Activated CD4-positive, alpha-beta T cell treated with anti-CD3 and anti-CD28 coated beads, Interleukin-2, amount 10 ng/mL, durations not matched to agents 7 days and 5 days (primary cell): ENCODE measurements around the gene EFNB2. TPM values are rescaled to one million over a fixed set of nuclear protein-coding genes. Genes with fewer than 3 reads are reported as not detected.

Experiments used
- CTCF ChIA-PET: fragments of 350-600 bp; sonication (Branson Sonifier 250); formaldehyde crosslinking; loops from one replicate; lab custom pipeline; 2021; ENCODE audit warnings: antibody characterized with exemption; lab: Charles Lee
- POLR2A ChIA-PET: fragments of 350-600 bp; sonication (Branson Sonifier 250); formaldehyde crosslinking; loops from one replicate; lab custom pipeline; 2021; ENCODE audit warnings: antibody characterized with exemption; lab: Charles Lee
- DNase-seq: peaks from one replicate; pipeline ENCODE4 v3.0.0-alpha.2; 2020
- H3K27ac Mint-ChIP-seq: one replicate; pipeline ENCODE4 v1.8.0; 2021; ENCODE audit warnings: mild to moderate bottlenecking, moderate library complexity, mixed read lengths
- H3K27me3 Mint-ChIP-seq: one replicate; pipeline ENCODE4 v1.8.0; 2021; ENCODE audit warnings: mixed read lengths
- H3K36me3 Mint-ChIP-seq: one replicate; pipeline ENCODE4 v1.8.0; 2021; ENCODE audit warnings: low read depth, mixed read lengths
- H3K4me1 Mint-ChIP-seq: one replicate; pipeline ENCODE4 v1.8.0; 2021; ENCODE audit warnings: mixed read lengths
- H3K4me3 Mint-ChIP-seq: one replicate; pipeline ENCODE4 v1.8.0; 2021; ENCODE audit warnings: mild to moderate bottlenecking, moderate library complexity, mixed read lengths
- H3K9me3 Mint-ChIP-seq: one replicate; pipeline ENCODE4 v1.8.0; 2021; ENCODE audit warnings: mixed read lengths
- total RNA-seq, 2 experiments: library from RNA; stranded (reverse); gene quantifications; one replicate each; pipeline ENCODE4 v1.2.3, GENCODE V29; 2021

Gene EFNB2
- total RNA-seq, 2 experiments from 2014 or later = 0.04 to 0.10 TPM

DNA sequence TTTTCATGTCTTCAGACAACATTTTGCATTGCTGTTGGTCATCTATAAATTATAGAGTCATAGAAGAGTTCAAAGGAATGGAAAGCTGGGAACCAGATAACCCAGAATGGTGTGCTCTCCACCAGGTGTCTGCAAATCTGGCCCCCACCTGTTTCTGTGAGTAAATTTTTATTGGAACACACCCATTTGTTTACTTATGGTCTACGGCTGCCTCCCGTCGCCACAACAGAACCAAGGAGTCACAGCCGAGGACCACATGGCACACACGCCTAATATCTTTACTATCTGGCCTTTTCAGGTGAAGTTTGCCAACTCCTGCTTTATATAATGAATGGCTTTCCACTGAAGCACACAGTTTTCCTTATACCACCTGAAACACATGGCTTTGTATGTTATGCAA is 58.2 kb downstream of the EFNB2 start:
- no peak for DNase-seq
- no peak overlapping the region for H3K4me3 Mint-ChIP-seq
- no peaks in the 10 kb centered on the region for H3K9me3 Mint-ChIP-seq
- H3K4me1 Mint-ChIP-seq = no peaks in the 10 kb centered on the region
- no peaks in the 10 kb centered on the region for H3K36me3 Mint-ChIP-seq
- POLR2A ChIA-PET = no interaction called here
- no peak overlapping the region for H3K27ac Mint-ChIP-seq
- peaks cover 7% of the 10 kb centered on the region for H3K27me3 Mint-ChIP-seq
- CTCF ChIA-PET = no interaction called here

DNA sequence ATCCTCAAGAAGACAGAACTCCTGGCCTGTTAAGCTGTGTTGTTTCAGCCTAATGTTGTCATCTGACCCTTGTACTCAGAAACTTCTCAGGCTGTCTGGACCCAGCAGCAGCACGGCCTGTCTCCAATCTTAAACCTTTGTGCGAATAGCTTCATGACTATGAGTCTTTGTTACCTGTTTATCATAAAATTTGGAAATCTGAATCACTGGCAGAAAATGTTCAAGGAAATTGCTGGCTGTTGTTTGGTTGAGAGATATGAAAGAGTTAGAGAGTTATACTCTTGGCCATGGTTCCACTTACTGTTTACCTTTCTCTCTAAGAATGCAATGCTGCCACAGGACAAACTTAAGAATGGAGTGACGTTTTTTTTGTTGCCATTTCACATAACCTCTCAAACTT is 59.6 kb downstream of the EFNB2 start:
- Mint-ChIP-seq H3K27ac (no peak overlapping the region), H3K27me3 (peaks cover 2% of the 10 kb centered on the region), H3K9me3 (no peaks in the 10 kb centered on the region), H3K36me3 (no peaks in the 10 kb centered on the region), H3K4me1 (no peaks in the 10 kb centered on the region), H3K4me3 (no peak overlapping the region)
- POLR2A ChIA-PET = no interaction called here
- DNase-seq = no peak
- CTCF ChIA-PET = no interaction called here

DNA sequence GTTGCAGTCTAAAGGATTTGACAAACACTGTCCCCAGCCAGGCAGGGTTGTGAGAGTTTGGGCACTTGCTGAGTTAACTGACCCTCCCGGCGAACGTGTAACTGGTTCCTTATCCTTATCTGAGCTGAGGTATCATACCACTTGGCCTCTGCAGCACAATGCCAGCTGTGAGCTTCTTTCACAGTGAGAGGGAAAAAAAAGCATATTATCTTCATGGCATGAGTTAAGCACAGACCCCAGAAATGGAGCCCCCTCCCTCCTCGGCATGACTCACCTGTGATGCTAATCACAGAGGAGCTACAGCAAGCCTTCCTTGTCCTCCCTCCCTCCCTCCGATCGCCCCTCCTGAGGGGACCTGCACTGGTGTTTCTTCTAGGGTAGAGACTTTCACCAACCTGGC is 60.5 kb downstream of the EFNB2 start:
- Mint-ChIP-seq H3K4me3 (no peak overlapping the region), H3K9me3 (no peaks in the 10 kb centered on the region), H3K27ac (no peak overlapping the region), H3K36me3 (no peaks in the 10 kb centered on the region), H3K27me3 (no peaks in the 10 kb centered on the region), H3K4me1 (no peaks in the 10 kb centered on the region)
- DNase-seq = no peak
- ChIA-PET CTCF (interaction anchor here (0.6 kb wide), 1 partner anchor 79 kb away, joined by 4 read pairs; no protein-coding TSS in a partner anchor), POLR2A (no interaction called here)

DNA sequence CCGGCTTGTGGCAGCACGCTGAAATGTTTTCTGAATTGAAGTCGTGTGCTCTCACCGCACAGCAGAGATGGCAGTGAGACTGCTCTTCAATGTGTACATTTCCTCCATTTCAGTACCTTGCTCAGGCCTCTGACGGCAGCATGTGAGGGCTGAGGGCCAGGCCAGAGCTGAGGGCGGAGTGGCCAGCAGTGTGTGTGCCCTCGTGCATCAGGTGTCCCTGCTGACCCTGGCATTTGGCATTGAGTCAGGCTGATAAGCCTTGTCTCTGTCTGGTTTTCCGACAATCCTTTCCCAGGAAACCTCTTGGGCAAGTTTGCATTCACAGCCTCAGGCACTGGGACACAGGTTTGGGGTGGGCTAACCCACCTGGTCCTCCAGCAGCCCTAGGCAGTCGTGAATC is 62.3 kb downstream of the EFNB2 start:
- H3K4me3 Mint-ChIP-seq = no peak overlapping the region
- DNase-seq = no peak
- H3K9me3 Mint-ChIP-seq = no peaks in the 10 kb centered on the region
- no peaks in the 10 kb centered on the region for H3K27me3 Mint-ChIP-seq
- H3K36me3 Mint-ChIP-seq = no peaks in the 10 kb centered on the region
- CTCF ChIA-PET = no interaction called here
- H3K27ac Mint-ChIP-seq = no peak overlapping the region
- POLR2A ChIA-PET = no interaction called here
- H3K4me1 Mint-ChIP-seq = no peaks in the 10 kb centered on the region

DNA sequence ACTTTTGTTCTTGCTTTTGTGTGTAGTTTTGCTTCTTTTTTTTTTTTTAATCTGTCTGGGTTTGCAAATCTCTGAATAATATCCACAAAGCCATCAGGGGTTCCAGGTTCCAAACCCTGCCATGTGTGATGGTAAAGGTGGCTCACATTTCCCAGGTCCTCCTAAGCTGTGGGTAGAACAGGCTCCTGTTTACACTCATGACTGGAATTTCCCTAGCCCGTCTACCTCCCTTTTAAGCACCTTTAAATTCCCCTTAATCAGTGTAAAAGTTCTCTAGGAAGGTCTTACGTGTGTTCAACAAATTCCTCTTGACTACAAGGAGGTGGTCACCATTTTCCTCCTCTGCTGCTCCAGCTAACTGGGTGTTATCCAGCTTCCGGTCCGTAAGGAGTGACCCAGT is 62.8 kb downstream of the EFNB2 start:
- no peak for DNase-seq
- Mint-ChIP-seq H3K27me3 (no peaks in the 10 kb centered on the region), H3K9me3 (no peaks in the 10 kb centered on the region), H3K4me1 (no peaks in the 10 kb centered on the region), H3K36me3 (no peaks in the 10 kb centered on the region), H3K4me3 (no peak overlapping the region), H3K27ac (no peak overlapping the region)
- ChIA-PET POLR2A (no interaction called here), CTCF (no interaction called here)

- no peak for DNase-seq
- ChIA-PET POLR2A (no interaction called here), CTCF (no interaction called here)
- Mint-ChIP-seq H3K9me3 (no peaks in the 10 kb centered on the region), H3K4me3 (no peak overlapping the region), H3K4me1 (no peaks in the 10 kb centered on the region), H3K27ac (no peak overlapping the region), H3K27me3 (no peaks in the 10 kb centered on the region), H3K36me3 (no peaks in the 10 kb centered on the region)
Measured at GRCh38 chr13:106471957-106472543, 63.4 kb downstream of the EFNB2 start.

DNA sequence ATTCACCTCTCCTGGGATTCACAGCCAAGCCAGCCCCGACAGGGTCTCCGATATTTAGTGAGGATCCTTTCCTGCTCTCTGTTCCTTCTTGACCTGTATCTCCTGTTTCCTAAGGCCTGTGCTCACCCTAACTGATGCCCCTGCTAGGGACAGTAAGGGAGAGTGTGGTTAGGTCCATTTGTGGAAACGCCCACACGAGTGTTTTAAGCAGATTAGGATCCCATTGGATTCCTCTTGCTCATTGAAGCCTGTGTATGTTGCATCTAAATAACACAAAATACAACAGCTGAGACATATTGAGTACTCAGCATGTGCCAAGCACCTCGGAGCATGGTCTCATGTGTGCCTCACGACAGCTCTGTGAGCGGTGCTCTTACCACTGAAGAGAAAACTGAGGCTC is 64.9 kb downstream of the EFNB2 start:
- no peaks in the 10 kb centered on the region for H3K36me3 Mint-ChIP-seq
- no peak overlapping the region for H3K4me3 Mint-ChIP-seq
- DNase-seq = no peak
- ChIA-PET CTCF (no interaction called here), POLR2A (no interaction called here)
- H3K4me1 Mint-ChIP-seq = no peaks in the 10 kb centered on the region
- no peaks in the 10 kb centered on the region for H3K27me3 Mint-ChIP-seq
- H3K27ac Mint-ChIP-seq = no peak overlapping the region
- no peaks in the 10 kb centered on the region for H3K9me3 Mint-ChIP-seq

- POLR2A ChIA-PET = no interaction called here
- Mint-ChIP-seq H3K4me3 (no peak overlapping the region), H3K27ac (no peak overlapping the region), H3K36me3 (no peaks in the 10 kb centered on the region), H3K4me1 (no peaks in the 10 kb centered on the region), H3K9me3 (no peaks in the 10 kb centered on the region), H3K27me3 (no peaks in the 10 kb centered on the region)
- DNase-seq = no peak
- CTCF ChIA-PET = no interaction called here
Measured at GRCh38 chr13:106468744-106469590, 66.5 kb downstream of the EFNB2 start.

- no peak for DNase-seq
- POLR2A ChIA-PET = no interaction called here
- no peaks in the 10 kb centered on the region for H3K27me3 Mint-ChIP-seq
Measured at GRCh38 chr13:106468207-106468606, 67.3 kb downstream of the EFNB2 start.

DNA sequence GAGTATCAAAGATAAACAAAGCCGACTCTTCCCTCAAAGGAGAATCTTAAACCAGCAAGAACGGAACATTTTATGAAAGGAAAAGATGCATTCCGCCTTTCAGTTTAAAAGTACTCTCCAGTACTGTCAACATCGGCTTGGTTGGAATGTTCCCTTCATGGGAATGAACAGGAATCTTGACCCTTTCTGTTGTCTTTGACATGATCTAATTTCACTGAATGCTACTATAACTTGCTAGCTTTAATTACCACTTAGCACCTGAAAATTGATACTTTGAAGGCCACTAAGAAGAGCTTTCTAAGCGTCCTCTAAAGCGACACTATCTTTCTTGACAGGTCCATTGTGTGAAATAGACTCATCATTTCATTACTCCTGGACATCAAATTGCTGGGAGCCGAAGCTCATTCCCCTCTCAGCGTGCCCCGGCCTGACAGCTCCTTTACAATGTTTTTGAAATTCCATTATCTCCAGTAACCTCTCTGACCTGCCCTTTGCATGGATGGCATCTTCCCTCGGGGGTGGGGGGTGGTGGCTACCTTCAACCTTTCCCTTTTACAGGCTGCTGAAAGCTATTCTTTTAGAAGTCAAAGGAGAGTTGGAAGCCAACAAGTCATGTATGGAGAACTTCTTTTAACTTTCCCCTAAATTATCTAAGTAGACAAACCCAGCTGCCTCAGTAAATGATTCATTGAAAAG is 67.9 kb downstream of the EFNB2 start:
- POLR2A ChIA-PET = no interaction called here
- CTCF ChIA-PET = interaction anchor here (0.6 kb wide), 1 partner anchor 109 kb away, joined by 3 read pairs; no protein-coding TSS in a partner anchor
- Mint-ChIP-seq H3K4me3 (no peak overlapping the region), H3K27ac (no peak overlapping the region), H3K27me3 (no peaks in the 10 kb centered on the region), H3K4me1 (no peaks in the 10 kb centered on the region), H3K36me3 (no peaks in the 10 kb centered on the region), H3K9me3 (no peaks in the 10 kb centered on the region)
- no peak for DNase-seq

More at GRCh38 chr13:106468207-106468606, 67.3 kb downstream of the EFNB2 start:
- Mint-ChIP-seq H3K27ac (no peak overlapping the region), H3K4me1 (no peaks in the 10 kb centered on the region), H3K4me3 (no peak overlapping the region), H3K36me3 (no peaks in the 10 kb centered on the region), H3K9me3 (no peaks in the 10 kb centered on the region)
- CTCF ChIA-PET = interaction anchor here (0.6 kb wide), 1 partner anchor 109 kb away, joined by 3 read pairs; no protein-coding TSS in a partner anchor

- no peak for DNase-seq
- Mint-ChIP-seq H3K4me1 (no peaks in the 10 kb centered on the region), H3K27ac (no peak overlapping the region), H3K27me3 (no peaks in the 10 kb centered on the region), H3K36me3 (no peaks in the 10 kb centered on the region), H3K4me3 (no peak overlapping the region), H3K9me3 (no peaks in the 10 kb centered on the region)
- CTCF ChIA-PET = no interaction called here
- POLR2A ChIA-PET = no interaction called here
Measured at GRCh38 chr13:106466691-106467426, 68.6 kb downstream of the EFNB2 start.

GRCh38 chr13:106464076-106464475 is 71.4 kb downstream of the EFNB2 start:
- POLR2A ChIA-PET = no interaction called here
- no peaks in the 10 kb centered on the region for H3K36me3 Mint-ChIP-seq
- H3K4me3 Mint-ChIP-seq = no peak overlapping the region
- no peaks in the 10 kb centered on the region for H3K27me3 Mint-ChIP-seq
- DNase-seq = no peak
- H3K4me1 Mint-ChIP-seq = no peaks in the 10 kb centered on the region
- H3K27ac Mint-ChIP-seq = no peak overlapping the region
- CTCF ChIA-PET = no interaction called here
- no peaks in the 10 kb centered on the region for H3K9me3 Mint-ChIP-seq

- CTCF ChIA-PET = no interaction called here
- no peak for DNase-seq
Measured at GRCh38 chr13:106462710-106463109, 72.8 kb downstream of the EFNB2 start.

More at GRCh38 chr13:106462710-106463109, 72.8 kb downstream of the EFNB2 start:
- H3K9me3 Mint-ChIP-seq = no peaks in the 10 kb centered on the region
- no peak overlapping the region for H3K4me3 Mint-ChIP-seq
- POLR2A ChIA-PET = no interaction called here
- no peaks in the 10 kb centered on the region for H3K4me1 Mint-ChIP-seq
- H3K36me3 Mint-ChIP-seq = no peaks in the 10 kb centered on the region
- no peaks in the 10 kb centered on the region for H3K27me3 Mint-ChIP-seq
- no peak overlapping the region for H3K27ac Mint-ChIP-seq
